ENCODE data around the gene NID1. TPM values are rescaled to one million over a fixed set of nuclear protein-coding genes. Genes with fewer than 3 reads are reported as not detected.
"Not testable (repeated sequence)": the region's sequence is repeated elsewhere in the genome, so short reads cannot be mapped to it uniquely, and the experiment has no call there.

The NID1 gene
- total RNA-seq, 2 experiments from 2014 or later, result 0.05 to 0.07 TPM

- Mint-ChIP-seq H3K27me3 (peaks cover 13% of the 10 kb centered on the region), H3K4me1 (ENCODE audit: low read depth) (no peaks in the 10 kb centered on the region), H3K9me3 (no peaks in the 10 kb centered on the region), H3K27ac (no peak overlapping the region), H3K4me3 (no peak overlapping the region), H3K36me3 (no peaks in the 10 kb centered on the region)
- intact Hi-C loops (cut with micrococcal nuclease), result no loop called here
- DNase-seq, result no peak
- ChIA-PET POLR2A (no interaction called here), CTCF (no interaction called here)
Measured at GRCh38 chr1:236090741-236091147, 25.9 kb upstream of the NID1 start.

GRCh38 chr1:236089046-236089773 lies 24.3 kb upstream of the NID1 start:
- no peak for DNase-seq
- intact Hi-C loops (cut with micrococcal nuclease), result no loop called here
- ChIA-PET POLR2A (no interaction called here), CTCF (no interaction called here)
- no peaks in the 10 kb centered on the region for H3K4me1 Mint-ChIP-seq (ENCODE audit: low read depth)
- peaks cover 5% of the 10 kb centered on the region for H3K27me3 Mint-ChIP-seq
- H3K9me3 Mint-ChIP-seq, result no peaks in the 10 kb centered on the region
- no peak overlapping the region for H3K27ac Mint-ChIP-seq
- H3K36me3 Mint-ChIP-seq, result no peaks in the 10 kb centered on the region
- no peak overlapping the region for H3K4me3 Mint-ChIP-seq

GRCh38 chr1:236086537-236086936 lies 21.6 kb upstream of the NID1 start:
- Mint-ChIP-seq H3K36me3 (no peaks in the 10 kb centered on the region), H3K4me3 (no peak overlapping the region), H3K4me1 (ENCODE audit: low read depth) (peaks cover 6% of the 10 kb centered on the region), H3K27ac (no peak overlapping the region), H3K27me3 (peaks cover 5% of the 10 kb centered on the region), H3K9me3 (no peaks in the 10 kb centered on the region)
- ChIA-PET POLR2A (no interaction called here), CTCF (no interaction called here)
- intact Hi-C loops (cut with micrococcal nuclease), result no loop called here
- DNase-seq, result no peak

- ChIA-PET POLR2A (no interaction called here), CTCF (no interaction called here)
Measured at GRCh38 chr1:236085545-236086159, 20.8 kb upstream of the NID1 start.

GRCh38 chr1:236084386-236084730 lies 19.5 kb upstream of the NID1 start:
- DNase-seq, result no peak
- peaks cover 3% of the 10 kb centered on the region for H3K27me3 Mint-ChIP-seq
- H3K9me3 Mint-ChIP-seq, result no peaks in the 10 kb centered on the region
- no peaks in the 10 kb centered on the region for H3K36me3 Mint-ChIP-seq
- no peak overlapping the region for H3K4me3 Mint-ChIP-seq
- no peak overlapping the region for H3K27ac Mint-ChIP-seq
- peaks cover 6% of the 10 kb centered on the region for H3K4me1 Mint-ChIP-seq (ENCODE audit: low read depth)
- ChIA-PET POLR2A (no interaction called here), CTCF (interaction anchor here (1.4 kb wide), 1 partner anchor 31 kb away, joined by 3 read pairs; no protein-coding TSS in a partner anchor)
- intact Hi-C loops (cut with micrococcal nuclease), result no loop called here

More at GRCh38 chr1:236085545-236086159, 20.8 kb upstream of the NID1 start:
- no peak for DNase-seq
- Mint-ChIP-seq H3K9me3 (no peaks in the 10 kb centered on the region), H3K27ac (no peak overlapping the region), H3K4me3 (no peak overlapping the region), H3K27me3 (peaks cover 5% of the 10 kb centered on the region), H3K36me3 (no peaks in the 10 kb centered on the region), H3K4me1 (ENCODE audit: low read depth) (peaks cover 6% of the 10 kb centered on the region)
- intact Hi-C loops (cut with micrococcal nuclease), result no loop called here

GRCh38 chr1:236083650-236084385 lies 18.9 kb upstream of the NID1 start:
- H3K27ac Mint-ChIP-seq, result no peak overlapping the region
- H3K27me3 Mint-ChIP-seq, result peaks cover 3% of the 10 kb centered on the region
- H3K4me3 Mint-ChIP-seq, result no peak overlapping the region
- ChIA-PET CTCF (interaction anchor here (1.4 kb wide), 1 partner anchor 31 kb away, joined by 3 read pairs; no protein-coding TSS in a partner anchor), POLR2A (no interaction called here)
- peak; percentile 21 for DNase-seq
- no peaks in the 10 kb centered on the region for H3K36me3 Mint-ChIP-seq
- intact Hi-C loops (cut with micrococcal nuclease), result no loop called here
- H3K9me3 Mint-ChIP-seq, result no peaks in the 10 kb centered on the region
- H3K4me1 Mint-ChIP-seq (ENCODE audit: low read depth), result peaks cover 6% of the 10 kb centered on the region

- peaks cover 1% of the 10 kb centered on the region for H3K27me3 Mint-ChIP-seq
- no peak for DNase-seq
- ChIA-PET CTCF (no interaction called here), POLR2A (no interaction called here)
- H3K36me3 Mint-ChIP-seq, result no peaks in the 10 kb centered on the region
- peaks cover 7% of the 10 kb centered on the region for H3K9me3 Mint-ChIP-seq
- H3K27ac Mint-ChIP-seq, result no peak overlapping the region
- H3K4me3 Mint-ChIP-seq, result no peak overlapping the region
- H3K4me1 Mint-ChIP-seq (ENCODE audit: low read depth), result peaks cover 6% of the 10 kb centered on the region
- intact Hi-C loops (cut with micrococcal nuclease), result no loop called here
Measured at GRCh38 chr1:236082526-236082925, 17.6 kb upstream of the NID1 start.

- intact Hi-C loops (cut with micrococcal nuclease), result no loop called here
- CTCF ChIA-PET, result no interaction called here
- Mint-ChIP-seq H3K4me1 (ENCODE audit: low read depth) (peaks cover 6% of the 10 kb centered on the region), H3K27ac (no peak overlapping the region), H3K4me3 (no peak overlapping the region), H3K36me3 (no peaks in the 10 kb centered on the region), H3K27me3 (no peaks in the 10 kb centered on the region), H3K9me3 (peaks cover 7% of the 10 kb centered on the region)
- POLR2A ChIA-PET, result no interaction called here
- no peak for DNase-seq
Measured at GRCh38 chr1:236081546-236082227, 16.8 kb upstream of the NID1 start.

GRCh38 chr1:236079703-236080102 lies 14.8 kb upstream of the NID1 start:
- DNase-seq, result no peak
- H3K9me3 Mint-ChIP-seq, result peaks cover 7% of the 10 kb centered on the region
- ChIA-PET CTCF (no interaction called here), POLR2A (no interaction called here)
- intact Hi-C loops (cut with micrococcal nuclease), result no loop called here
- no peaks in the 10 kb centered on the region for H3K36me3 Mint-ChIP-seq
- no peak overlapping the region for H3K4me3 Mint-ChIP-seq
- H3K4me1 Mint-ChIP-seq (ENCODE audit: low read depth), result peaks cover 6% of the 10 kb centered on the region
- H3K27me3 Mint-ChIP-seq, result no peaks in the 10 kb centered on the region
- no peak overlapping the region for H3K27ac Mint-ChIP-seq

GRCh38 chr1:236078993-236079392 lies 14.1 kb upstream of the NID1 start:
- CTCF ChIA-PET, result no interaction called here
- H3K4me1 Mint-ChIP-seq (ENCODE audit: low read depth), result peaks cover 5% of the 10 kb centered on the region
- no peak for DNase-seq
- H3K27me3 Mint-ChIP-seq, result no peaks in the 10 kb centered on the region
- H3K4me3 Mint-ChIP-seq, result no peak overlapping the region
- H3K27ac Mint-ChIP-seq, result no peak overlapping the region
- POLR2A ChIA-PET, result no interaction called here
- H3K9me3 Mint-ChIP-seq, result peaks cover 7% of the 10 kb centered on the region
- intact Hi-C loops (cut with micrococcal nuclease), result no loop called here
- H3K36me3 Mint-ChIP-seq, result no peaks in the 10 kb centered on the region

GRCh38 chr1:236078077-236078476 lies 13.2 kb upstream of the NID1 start:
- H3K4me1 Mint-ChIP-seq (ENCODE audit: low read depth); H3K27ac Mint-ChIP-seq; CTCF ChIA-PET; POLR2A ChIA-PET; H3K4me3 Mint-ChIP-seq; H3K9me3 Mint-ChIP-seq; intact Hi-C loops (cut with micrococcal nuclease); H3K27me3 Mint-ChIP-seq; DNase-seq; H3K36me3 Mint-ChIP-seq: not testable (repeated sequence)

- H3K4me1 Mint-ChIP-seq (ENCODE audit: low read depth), result no peaks in the 10 kb centered on the region
- H3K9me3 Mint-ChIP-seq, result peaks cover 10% of the 10 kb centered on the region
- intact Hi-C loops (cut with micrococcal nuclease), result no loop called here
- POLR2A ChIA-PET, result no interaction called here
- CTCF ChIA-PET, result no interaction called here
- no peak for DNase-seq
- H3K27ac Mint-ChIP-seq, result no peak overlapping the region
- H3K27me3 Mint-ChIP-seq, result no peaks in the 10 kb centered on the region
- H3K4me3 Mint-ChIP-seq, result no peak overlapping the region
- H3K36me3 Mint-ChIP-seq, result no peaks in the 10 kb centered on the region
Measured at GRCh38 chr1:236075848-236076247, 11.0 kb upstream of the NID1 start.
